ENCODE measurements around the gene KIF25. TPM values are rescaled to one million over a fixed set of nuclear protein-coding genes. Genes with fewer than 3 reads are reported as not detected.

Gene KIF25
- total RNA-seq, 1 donor from 2014 or later, result not detected

GRCh38 chr6:168032005-168032760 is 34.7 kb downstream of the KIF25 start:
- H3K9me3 Mint-ChIP-seq (ENCODE audit: unreplicated experiment), result peaks cover 10% of the 10 kb centered on the region
- no peak for TF ChIP-seq CTCF (IDR thresholded peaks at IDR 0.05; ENCODE audit: unreplicated experiment)
- peaks cover 23% of the 10 kb centered on the region for H3K4me1 Mint-ChIP-seq (ENCODE audit: unreplicated experiment)
- peak overlapping the region; percentile 77 for H3K27ac Mint-ChIP-seq (ENCODE audit: unreplicated experiment)
- peaks cover 5% of the 10 kb centered on the region for H3K27me3 Mint-ChIP-seq (ENCODE audit: unreplicated experiment)
- no peak overlapping the region for H3K4me3 Mint-ChIP-seq (ENCODE audit: unreplicated experiment)
- H3K36me3 Mint-ChIP-seq (ENCODE audit: low read depth, unreplicated experiment), result peaks cover 6% of the 10 kb centered on the region
- DNase-seq (ENCODE audit: low spot score), result no peak

- H3K4me3 Mint-ChIP-seq (ENCODE audit: unreplicated experiment), result peak overlapping the region; percentile 15
- DNase-seq (ENCODE audit: low spot score), result no peak
- H3K27me3 Mint-ChIP-seq (ENCODE audit: unreplicated experiment), result peaks cover 5% of the 10 kb centered on the region
- no peak overlapping the region for H3K27ac Mint-ChIP-seq (ENCODE audit: unreplicated experiment)
- no peak for TF ChIP-seq CTCF (IDR thresholded peaks at IDR 0.05; ENCODE audit: unreplicated experiment)
- H3K36me3 Mint-ChIP-seq (ENCODE audit: low read depth, unreplicated experiment), result peaks cover 15% of the 10 kb centered on the region
- peaks cover 25% of the 10 kb centered on the region for H3K4me1 Mint-ChIP-seq (ENCODE audit: unreplicated experiment)
- peaks cover 13% of the 10 kb centered on the region for H3K9me3 Mint-ChIP-seq (ENCODE audit: unreplicated experiment)
Observed at GRCh38 chr6:168033791-168034190, 36.3 kb downstream of the KIF25 start.

GRCh38 chr6:168034537-168034936 is 37.1 kb downstream of the KIF25 start:
- DNase-seq (ENCODE audit: low spot score), result no peak
- H3K9me3 Mint-ChIP-seq (ENCODE audit: unreplicated experiment), result peaks cover 15% of the 10 kb centered on the region
- H3K4me1 Mint-ChIP-seq (ENCODE audit: unreplicated experiment), result peaks cover 25% of the 10 kb centered on the region
- no peak overlapping the region for H3K27ac Mint-ChIP-seq (ENCODE audit: unreplicated experiment)
- H3K27me3 Mint-ChIP-seq (ENCODE audit: unreplicated experiment), result peaks cover 5% of the 10 kb centered on the region
- no peak for TF ChIP-seq CTCF (IDR thresholded peaks at IDR 0.05; ENCODE audit: unreplicated experiment)
- peaks cover 16% of the 10 kb centered on the region for H3K36me3 Mint-ChIP-seq (ENCODE audit: low read depth, unreplicated experiment)
- H3K4me3 Mint-ChIP-seq (ENCODE audit: unreplicated experiment), result peak overlapping the region; percentile 59

- DNase-seq (ENCODE audit: low spot score), result peak; percentile 72
- H3K36me3 Mint-ChIP-seq (ENCODE audit: low read depth, unreplicated experiment), result peaks cover 16% of the 10 kb centered on the region
- peak overlapping the region; percentile 59 for H3K4me3 Mint-ChIP-seq (ENCODE audit: unreplicated experiment)
- no peak for TF ChIP-seq CTCF (IDR thresholded peaks at IDR 0.05; ENCODE audit: unreplicated experiment)
- peaks cover 21% of the 10 kb centered on the region for H3K9me3 Mint-ChIP-seq (ENCODE audit: unreplicated experiment)
- H3K27me3 Mint-ChIP-seq (ENCODE audit: unreplicated experiment), result peaks cover 5% of the 10 kb centered on the region
- H3K4me1 Mint-ChIP-seq (ENCODE audit: unreplicated experiment), result peaks cover 25% of the 10 kb centered on the region
- H3K27ac Mint-ChIP-seq (ENCODE audit: unreplicated experiment), result peak overlapping the region; percentile 61
Observed at GRCh38 chr6:168035098-168035660, 37.7 kb downstream of the KIF25 start.

Data from endothelial cell (in vitro differentiated cells).